Neural crest cell (in vitro differentiated cells): ENCODE measurements around the gene ALOXE3. TPM values are rescaled to one million over a fixed set of nuclear protein-coding genes. Genes with fewer than 3 reads are reported as not detected.

Source experiments
- DNase-seq: peaks from one replicate; pipeline ENCODE4 v3.0.0; 2021; ENCODE audit warnings: low read depth, mixed read lengths, low spot score
- H3K27ac Mint-ChIP-seq: one replicate; pipeline ENCODE4 v1.8.0; 2021; ENCODE audit warnings: mild to moderate bottlenecking, mixed read lengths; ENCODE audit not compliant: unreplicated experiment
- H3K27me3 Mint-ChIP-seq: 2 replicates; pipeline ENCODE4 v1.8.0; 2021; ENCODE audit warnings: low read depth, mild to moderate bottlenecking, mixed read lengths
- H3K36me3 Mint-ChIP-seq: 2 replicates; pipeline ENCODE4 v1.8.0; 2021; ENCODE audit warnings: low read depth, mild to moderate bottlenecking, mixed read lengths
- H3K4me1 Mint-ChIP-seq: 2 replicates; pipeline ENCODE4 v1.8.0; 2021; ENCODE audit warnings: mixed read lengths
- H3K4me3 Mint-ChIP-seq: one replicate; pipeline ENCODE4 v1.8.0; 2021; ENCODE audit warnings: mild to moderate bottlenecking, mixed read lengths
- H3K9me3 Mint-ChIP-seq: 2 replicates; pipeline ENCODE4 v1.8.0; 2021; ENCODE audit warnings: mixed read lengths
- total RNA-seq: library from RNA; stranded (reverse); gene quantifications from 2 replicates; pipeline ENCODE4 v1.2.1, GENCODE V29; 2021
- TF ChIP-seq, protein P1 (sequence below): fragments of 200-600 bp; sonication (generic); conservative IDR thresholded peaks from 2 replicates; pipeline ENCODE4 v1.5.0; 2021; ENCODE audit warnings: antibody characterized with exemption, mild to moderate bottlenecking

ALOXE3 gene
- total RNA-seq, 1 donor from 2014 or later, result not detected

DNA sequence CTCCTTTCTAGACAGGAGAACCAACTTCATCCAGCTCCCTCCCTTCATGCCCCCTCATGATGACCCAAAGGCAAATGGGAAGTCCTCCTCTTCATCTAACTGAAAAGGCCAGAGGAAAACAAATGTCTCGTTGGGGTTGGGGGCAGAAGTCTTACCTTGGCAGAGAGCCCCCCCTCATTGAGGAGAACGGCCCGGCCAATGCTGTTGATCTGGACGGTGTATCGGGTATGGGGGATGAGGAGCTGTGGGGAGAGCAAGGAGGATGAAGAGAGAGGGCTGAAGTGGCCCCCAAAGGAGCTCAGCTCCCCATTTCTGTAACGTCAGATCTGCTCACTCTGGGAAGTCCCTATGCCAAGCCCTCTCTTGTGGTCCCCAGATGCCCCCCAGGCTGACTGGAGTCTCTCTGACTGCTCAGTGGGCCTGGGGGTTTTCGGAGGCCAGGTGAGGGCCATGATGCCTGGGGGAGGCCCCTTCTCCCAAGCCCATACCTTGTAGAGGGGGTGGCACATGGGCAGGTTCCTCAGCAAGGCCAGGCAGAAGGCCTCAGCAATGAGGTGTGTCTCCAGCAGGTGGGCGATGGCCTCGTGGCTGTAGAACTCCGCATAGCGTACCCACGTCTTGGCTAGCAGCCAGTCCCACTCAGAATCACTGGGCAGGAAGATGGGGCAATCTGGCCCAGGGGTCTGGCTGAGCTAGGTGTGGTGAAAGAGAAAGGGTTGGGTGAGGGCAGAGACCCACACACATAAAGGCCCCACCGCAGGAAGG lies 41.6 kb downstream of the ALOXE3 start:
- no peak for DNase-seq
- Mint-ChIP-seq H3K9me3 (no peaks in the 10 kb centered on the region), H3K4me3 (no peak overlapping the region), H3K27me3 (peaks cover 97% of the 10 kb centered on the region), H3K27ac (no peak overlapping the region), H3K36me3 (no peaks in the 10 kb centered on the region), H3K4me1 (peaks cover 15% of the 10 kb centered on the region)
- TF ChIP-seq, protein P1, sequence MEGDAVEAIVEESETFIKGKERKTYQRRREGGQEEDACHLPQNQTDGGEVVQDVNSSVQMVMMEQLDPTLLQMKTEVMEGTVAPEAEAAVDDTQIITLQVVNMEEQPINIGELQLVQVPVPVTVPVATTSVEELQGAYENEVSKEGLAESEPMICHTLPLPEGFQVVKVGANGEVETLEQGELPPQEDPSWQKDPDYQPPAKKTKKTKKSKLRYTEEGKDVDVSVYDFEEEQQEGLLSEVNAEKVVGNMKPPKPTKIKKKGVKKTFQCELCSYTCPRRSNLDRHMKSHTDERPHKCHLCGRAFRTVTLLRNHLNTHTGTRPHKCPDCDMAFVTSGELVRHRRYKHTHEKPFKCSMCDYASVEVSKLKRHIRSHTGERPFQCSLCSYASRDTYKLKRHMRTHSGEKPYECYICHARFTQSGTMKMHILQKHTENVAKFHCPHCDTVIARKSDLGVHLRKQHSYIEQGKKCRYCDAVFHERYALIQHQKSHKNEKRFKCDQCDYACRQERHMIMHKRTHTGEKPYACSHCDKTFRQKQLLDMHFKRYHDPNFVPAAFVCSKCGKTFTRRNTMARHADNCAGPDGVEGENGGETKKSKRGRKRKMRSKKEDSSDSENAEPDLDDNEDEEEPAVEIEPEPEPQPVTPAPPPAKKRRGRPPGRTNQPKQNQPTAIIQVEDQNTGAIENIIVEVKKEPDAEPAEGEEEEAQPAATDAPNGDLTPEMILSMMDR, result no peak

DNA sequence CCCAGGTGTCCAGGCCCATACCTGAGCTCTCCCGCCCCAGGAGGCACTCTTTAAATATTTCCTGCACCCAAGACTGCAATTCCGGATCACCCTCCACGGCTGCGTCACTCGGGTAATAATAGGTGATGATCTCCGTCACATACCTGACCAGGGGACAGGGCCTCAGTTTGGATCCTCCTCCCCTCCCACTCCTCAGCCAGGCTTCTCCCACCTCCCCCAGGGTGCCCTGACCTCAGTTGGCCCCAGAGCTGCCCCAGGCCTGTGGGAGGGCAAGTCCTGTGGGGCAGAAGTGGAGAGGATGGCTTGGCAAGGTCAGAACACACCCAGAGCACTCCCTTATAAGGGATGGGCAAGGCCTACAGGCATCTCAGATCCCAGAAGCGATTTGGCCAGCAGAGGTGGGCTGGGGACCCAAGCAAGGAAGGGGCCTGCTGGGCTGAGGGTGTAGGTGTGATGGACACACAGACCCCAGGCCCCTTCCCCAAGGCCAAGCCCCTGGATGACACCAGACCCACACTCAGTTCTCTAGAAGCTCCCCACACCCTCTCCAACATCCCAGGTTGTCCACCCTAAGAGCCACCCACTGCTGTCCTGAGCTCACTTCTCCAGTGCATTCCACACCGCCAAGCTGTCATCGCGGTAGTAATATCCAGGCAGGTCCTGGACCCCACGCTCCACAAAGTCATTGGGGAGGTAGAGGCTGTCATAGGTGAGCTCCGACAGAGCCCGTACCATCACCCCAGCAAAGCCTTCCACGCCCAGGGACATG lies 42.6 kb downstream of the ALOXE3 start:
- TF ChIP-seq, protein P1, result no peak
- Mint-ChIP-seq H3K4me3 (no peak overlapping the region), H3K4me1 (peaks cover 15% of the 10 kb centered on the region), H3K9me3 (no peaks in the 10 kb centered on the region), H3K36me3 (no peaks in the 10 kb centered on the region), H3K27me3 (peaks cover 97% of the 10 kb centered on the region), H3K27ac (no peak overlapping the region)
- DNase-seq, result no peak

GRCh38 chr17:8075081-8075480 lies 43.2 kb downstream of the ALOXE3 start:
- DNase-seq, result no peak
- Mint-ChIP-seq H3K27ac (no peak overlapping the region), H3K36me3 (no peaks in the 10 kb centered on the region), H3K9me3 (no peaks in the 10 kb centered on the region), H3K27me3 (peaks cover 97% of the 10 kb centered on the region), H3K4me1 (peaks cover 15% of the 10 kb centered on the region), H3K4me3 (no peak overlapping the region)
- TF ChIP-seq, protein P1, result no peak

- no peaks in the 10 kb centered on the region for H3K36me3 Mint-ChIP-seq
- H3K4me1 Mint-ChIP-seq, result peaks cover 15% of the 10 kb centered on the region
- H3K4me3 Mint-ChIP-seq, result no peak overlapping the region
- no peak overlapping the region for H3K27ac Mint-ChIP-seq
- DNase-seq, result no peak
- peaks cover 97% of the 10 kb centered on the region for H3K27me3 Mint-ChIP-seq
- TF ChIP-seq, protein P1, result no peak
- H3K9me3 Mint-ChIP-seq, result no peaks in the 10 kb centered on the region
Observed at GRCh38 chr17:8074554-8074953, 43.8 kb downstream of the ALOXE3 start.

- peak; percentile 79 for DNase-seq
- no peaks in the 10 kb centered on the region for H3K9me3 Mint-ChIP-seq
- H3K36me3 Mint-ChIP-seq, result no peaks in the 10 kb centered on the region
Observed at GRCh38 chr17:8073627-8074484, 44.5 kb downstream of the ALOXE3 start.

More at GRCh38 chr17:8073627-8074484, 44.5 kb downstream of the ALOXE3 start:
- H3K27ac Mint-ChIP-seq, result no peak overlapping the region
- H3K4me3 Mint-ChIP-seq, result no peak overlapping the region
- peaks cover 15% of the 10 kb centered on the region for H3K4me1 Mint-ChIP-seq
- H3K27me3 Mint-ChIP-seq, result peaks cover 98% of the 10 kb centered on the region
- TF ChIP-seq, protein P1, result peak; percentile 95
